NCI-H2227 treated with DMSO at 0.1 percent for 48 hours (cell line): Measurements from ENCODE around the gene SLC37A3.
"Not testable (repeated sequence)": the region's sequence is repeated elsewhere in the genome, so short reads cannot be mapped to it uniquely, and the experiment has no call there.

Experiments used
- DNase-seq: peaks from one replicate; lab custom pipeline; 2025; lab: John Stamatoyannopoulos, UW

The SLC37A3 gene

GRCh38 chr7:140347218-140347617 is 51.1 kb downstream of the SLC37A3 start:
- no peak for DNase-seq

- DNase-seq = no peak
These were observed 52.9 kb downstream of the SLC37A3 start for GRCh38 chr7:140345426-140345825.

GRCh38 chr7:140342727-140343514 is 55.4 kb downstream of the SLC37A3 start:
- DNase-seq = peak; percentile 43

- DNase-seq = not testable (repeated sequence)
These were observed 59.4 kb downstream of the SLC37A3 start for GRCh38 chr7:140338959-140339358.

GRCh38 chr7:140334341-140335057 is 63.8 kb downstream of the SLC37A3 start:
- no peak for DNase-seq

- no peak for DNase-seq
These were observed 64.6 kb downstream of the SLC37A3 start for GRCh38 chr7:140333686-140334085.

- DNase-seq = no peak
These were observed 65.1 kb downstream of the SLC37A3 start for GRCh38 chr7:140333223-140333622.

- DNase-seq = no peak
These were observed 67.7 kb downstream of the SLC37A3 start for GRCh38 chr7:140330595-140330994.

GRCh38 chr7:140330128-140330527 is 68.2 kb downstream of the SLC37A3 start:
- peak; percentile 29 for DNase-seq

GRCh38 chr7:140327261-140327661 is 71.1 kb downstream of the SLC37A3 start:
- no peak for DNase-seq

- peak; percentile 60 for DNase-seq
These were observed 72.0 kb downstream of the SLC37A3 start for GRCh38 chr7:140326116-140326928.

GRCh38 chr7:140325600-140325999 is 72.7 kb downstream of the SLC37A3 start:
- DNase-seq = no peak

GRCh38 chr7:140324714-140325113 is 73.6 kb downstream of the SLC37A3 start:
- no peak for DNase-seq

GRCh38 chr7:140322759-140323158 is 75.6 kb downstream of the SLC37A3 start:
- DNase-seq = no peak

- DNase-seq = not testable (repeated sequence)
These were observed 78.3 kb downstream of the SLC37A3 start for GRCh38 chr7:140320078-140320477.

GRCh38 chr7:140317999-140318398 is 80.3 kb downstream of the SLC37A3 start:
- no peak for DNase-seq

- DNase-seq = no peak
These were observed 80.7 kb downstream of the SLC37A3 start for GRCh38 chr7:140317597-140317996.

GRCh38 chr7:140316165-140316661 is 82.1 kb downstream of the SLC37A3 start:
- DNase-seq = no peak

- no peak for DNase-seq
These were observed 82.7 kb downstream of the SLC37A3 start for GRCh38 chr7:140315498-140316164.

- no peak for DNase-seq
These were observed 83.5 kb downstream of the SLC37A3 start for GRCh38 chr7:140314573-140315480.
